GM12873 (cell line): Measurements from ENCODE around the gene FAR2.

Source experiments
- CTCF ChIP-seq: IDR thresholded peaks from 2 replicates; pipeline ENCODE4 v1.5.1; 2012; ENCODE audit warnings: low read depth, mild to moderate bottlenecking, moderate library complexity, low read length, control low read depth; ENCODE audit not compliant: insufficient read depth; ENCODE audit errors: missing control alignments

Gene FAR2

GRCh38 chr12:29148596-29148910 lies 525 bp upstream of the FAR2 start:
- no peak for TF ChIP-seq CTCF

- TF ChIP-seq CTCF: no peak
Observed at GRCh38 chr12:29149691-29150281, 708 bp downstream of the FAR2 start.

DNA sequence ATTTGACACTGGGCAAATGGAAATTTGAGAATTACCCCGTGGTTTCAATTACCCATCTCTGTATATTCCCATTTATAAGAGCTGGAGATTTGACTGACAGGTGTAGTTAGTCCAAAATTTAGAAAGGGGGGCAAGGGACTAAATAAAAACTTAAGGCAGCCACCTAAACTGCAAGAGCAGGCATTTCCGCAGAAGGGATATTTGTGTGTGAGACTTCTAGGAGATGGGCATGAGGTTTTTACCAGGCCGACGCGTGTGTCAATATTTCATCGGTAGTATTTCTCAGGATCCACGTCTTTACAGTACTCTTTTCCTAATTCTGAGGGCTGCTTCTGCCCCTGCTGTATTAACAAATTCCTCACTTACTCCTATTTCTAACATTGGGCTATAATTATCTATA lies 1.4 kb downstream of the FAR2 start:
- TF ChIP-seq CTCF: no peak

- TF ChIP-seq CTCF: no peak
Observed at GRCh38 chr12:29152223-29152868, 3.3 kb downstream of the FAR2 start.

DNA sequence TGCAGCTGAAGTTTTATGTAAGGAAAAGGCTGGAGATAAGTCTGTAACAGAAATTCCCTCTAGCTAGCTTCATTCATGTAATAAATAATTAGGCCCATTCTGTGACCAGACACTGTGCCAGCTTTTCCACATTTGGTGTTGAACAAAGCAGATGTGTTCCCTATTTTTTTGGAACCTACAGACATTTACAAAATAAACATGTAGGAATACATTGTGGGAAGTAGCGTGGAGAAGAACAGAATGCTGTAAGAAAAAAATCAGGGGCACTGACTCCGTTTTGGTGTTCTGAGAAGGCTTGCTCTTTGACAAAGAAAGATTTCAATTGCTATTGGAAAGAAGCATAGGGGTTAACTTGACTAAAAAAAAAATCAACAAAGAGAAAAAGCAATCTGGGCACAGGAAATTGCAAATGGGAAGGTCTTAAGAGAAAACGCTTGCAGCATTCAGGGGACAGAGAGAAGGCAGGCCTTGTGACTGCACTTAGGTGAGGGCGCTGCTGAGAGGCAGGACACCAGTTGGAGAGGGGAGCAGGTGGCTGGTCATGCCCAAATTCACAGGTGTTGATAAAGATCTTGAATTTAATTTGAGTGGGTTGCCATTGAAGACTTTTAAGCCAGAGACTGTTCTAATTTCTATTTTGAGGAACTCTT lies 4.0 kb downstream of the FAR2 start:
- no peak for TF ChIP-seq CTCF

DNA sequence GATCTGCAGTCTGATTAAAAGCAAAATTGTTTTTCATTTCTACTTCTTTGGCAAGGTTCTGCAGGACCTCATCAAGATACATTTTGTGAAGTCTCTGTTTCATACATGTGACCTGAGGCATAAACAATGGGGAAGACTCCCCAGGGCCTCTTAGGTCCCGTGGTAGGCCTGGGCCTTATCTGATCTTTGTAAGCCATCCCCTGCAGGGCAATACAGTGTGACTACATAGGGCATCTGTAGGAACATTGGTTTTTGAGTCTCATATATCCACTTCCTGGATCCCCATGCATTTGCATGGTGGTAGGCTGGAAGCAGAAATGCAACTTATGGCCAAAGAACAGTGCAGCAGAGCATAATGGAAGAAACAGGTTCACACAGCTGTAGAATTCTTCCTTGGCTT lies 6.0 kb downstream of the FAR2 start:
- TF ChIP-seq CTCF: no peak

DNA sequence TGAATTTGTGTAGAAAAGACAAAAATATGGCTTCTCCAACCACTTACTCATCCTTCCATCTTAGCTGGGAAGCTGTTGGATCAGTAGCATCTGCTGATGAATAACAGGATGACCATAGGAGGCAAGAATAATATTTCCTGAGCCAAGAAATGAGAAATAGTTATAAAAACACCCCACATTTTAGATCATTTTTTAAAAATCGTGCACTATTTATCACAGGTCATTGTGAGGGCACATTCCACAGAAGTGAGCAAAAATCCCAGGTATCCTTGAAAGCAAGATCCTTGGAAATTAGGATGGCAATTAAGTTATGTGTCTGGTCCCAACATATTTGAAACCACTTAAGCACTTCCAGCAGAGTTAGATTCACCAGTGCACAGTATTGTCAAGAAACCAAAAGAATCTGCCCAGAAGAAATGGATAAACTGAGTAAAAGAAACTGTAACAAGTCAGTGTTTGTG lies 8.4 kb downstream of the FAR2 start:
- no peak for TF ChIP-seq CTCF
